GM19193 (cell line): ENCODE results near the gene UTF1.

Experiments used
- POLR2A ChIP-seq: IDR thresholded peaks from 4 replicates; pipeline ENCODE4 v1.6.1; 2011; ENCODE audit not compliant: insufficient read depth, insufficient read length; ENCODE audit errors: extremely low read depth

UTF1 gene

DNA sequence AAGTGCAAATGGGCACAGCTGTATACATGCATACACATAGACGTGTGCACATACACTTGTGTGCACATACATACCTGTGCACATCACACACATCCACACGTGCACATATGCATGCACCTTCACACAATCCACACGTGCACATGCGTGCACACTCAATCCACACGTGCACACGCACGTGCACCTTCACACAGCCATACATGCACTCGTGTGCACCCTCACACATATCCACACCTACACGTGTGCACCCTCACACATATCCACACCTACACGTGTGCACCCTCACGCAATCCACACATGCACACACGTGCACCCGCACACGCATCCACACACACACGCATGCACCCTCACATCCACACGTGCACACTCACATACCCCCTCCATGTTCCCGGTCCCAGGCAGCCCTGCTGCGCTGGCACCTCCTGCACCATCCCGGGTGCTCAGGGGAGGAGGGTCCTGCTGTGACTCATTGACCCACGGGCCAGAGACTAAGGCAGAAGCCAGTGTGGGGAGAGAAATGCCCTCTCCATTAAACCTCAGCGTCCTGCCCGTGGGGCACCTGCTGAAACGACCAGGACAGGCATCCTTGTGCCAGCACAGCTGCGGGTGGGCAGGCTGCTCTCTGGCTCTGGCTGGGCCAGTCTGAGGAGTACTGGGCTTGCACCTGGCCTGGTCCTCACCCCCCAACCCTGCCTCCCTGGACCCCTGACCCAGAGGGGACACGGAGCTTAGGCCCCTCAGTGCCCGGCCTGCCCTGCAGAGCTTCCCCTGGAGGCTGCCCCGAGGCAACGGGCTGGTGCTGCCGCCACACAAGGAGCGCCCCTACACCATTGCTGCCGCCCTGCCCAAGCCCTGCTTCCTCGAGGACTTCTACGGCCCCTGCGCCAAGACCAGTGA, 17.8 kb upstream of the UTF1 start:
- TF ChIP-seq POLR2A, result no peak

DNA sequence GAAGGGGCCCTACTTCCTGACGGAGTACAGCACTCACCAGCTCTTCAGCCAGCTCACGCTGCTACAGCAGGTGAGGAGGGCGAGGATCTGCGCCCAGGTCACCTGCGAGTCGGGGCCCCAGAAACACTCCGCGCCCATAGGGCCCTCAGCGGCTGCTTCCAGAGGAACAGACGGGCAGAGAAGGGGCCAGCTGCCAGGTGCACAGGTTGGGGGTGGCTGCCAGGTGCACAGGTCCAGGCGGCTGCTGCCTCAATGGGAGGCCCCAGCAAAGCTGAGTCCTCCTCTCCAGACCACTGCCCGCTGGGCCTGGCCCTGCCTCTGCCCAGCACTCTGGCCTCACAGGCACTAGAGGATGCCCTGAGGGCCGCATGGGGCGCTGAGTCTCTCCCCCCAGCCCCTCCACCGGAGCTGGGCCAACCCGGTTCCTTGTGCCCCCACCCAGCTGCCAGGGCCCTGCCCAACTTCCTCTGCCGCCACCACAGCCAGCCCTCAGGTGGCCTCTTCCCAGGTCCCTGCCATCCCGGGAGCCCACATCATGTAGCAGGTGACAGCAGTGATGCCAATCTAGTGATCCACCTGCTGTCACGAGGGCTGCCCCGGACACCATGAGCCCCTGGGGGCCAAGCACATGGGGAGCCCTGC, 17.0 kb upstream of the UTF1 start:
- no peak for TF ChIP-seq POLR2A

DNA sequence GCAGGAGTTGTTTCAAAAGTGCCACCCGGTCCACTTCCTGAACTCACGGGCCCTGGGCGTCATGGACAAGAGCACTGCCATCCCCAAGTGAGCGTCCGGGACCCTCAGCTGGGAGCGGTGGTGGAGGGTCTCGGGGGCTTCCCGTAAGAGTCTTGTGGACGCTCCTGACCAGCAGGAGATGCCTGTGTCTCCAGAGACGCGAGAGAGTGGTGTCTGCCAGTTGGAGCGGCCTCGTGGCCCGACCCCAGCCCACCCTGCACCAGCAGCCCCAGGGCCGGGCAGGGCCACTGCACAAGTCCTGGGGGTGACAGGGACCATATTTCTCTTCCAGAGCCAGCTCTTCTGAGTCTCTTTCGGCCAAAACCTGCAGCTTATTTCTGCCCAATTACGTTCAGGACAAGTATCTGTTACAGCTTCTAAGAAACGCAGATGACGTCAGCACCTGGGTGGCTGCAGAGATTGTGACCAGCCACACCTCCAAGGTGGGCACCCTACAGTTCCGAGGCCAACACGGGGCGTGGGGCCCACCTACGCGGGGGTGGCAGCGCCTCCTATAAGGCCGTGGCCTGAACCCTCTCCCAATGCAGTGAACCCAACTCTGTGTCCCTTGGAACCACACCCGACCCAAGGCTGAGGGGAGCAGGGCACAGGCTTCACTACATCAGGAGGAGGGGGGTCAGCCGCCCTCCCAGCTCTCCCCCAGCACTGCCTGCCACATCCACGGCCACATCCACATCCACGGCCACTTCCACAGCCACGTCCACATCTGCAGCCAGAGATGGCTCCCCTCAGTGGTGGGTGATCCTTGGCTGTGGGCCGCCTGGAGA, 16.2 kb upstream of the UTF1 start:
- TF ChIP-seq POLR2A, result no peak

DNA sequence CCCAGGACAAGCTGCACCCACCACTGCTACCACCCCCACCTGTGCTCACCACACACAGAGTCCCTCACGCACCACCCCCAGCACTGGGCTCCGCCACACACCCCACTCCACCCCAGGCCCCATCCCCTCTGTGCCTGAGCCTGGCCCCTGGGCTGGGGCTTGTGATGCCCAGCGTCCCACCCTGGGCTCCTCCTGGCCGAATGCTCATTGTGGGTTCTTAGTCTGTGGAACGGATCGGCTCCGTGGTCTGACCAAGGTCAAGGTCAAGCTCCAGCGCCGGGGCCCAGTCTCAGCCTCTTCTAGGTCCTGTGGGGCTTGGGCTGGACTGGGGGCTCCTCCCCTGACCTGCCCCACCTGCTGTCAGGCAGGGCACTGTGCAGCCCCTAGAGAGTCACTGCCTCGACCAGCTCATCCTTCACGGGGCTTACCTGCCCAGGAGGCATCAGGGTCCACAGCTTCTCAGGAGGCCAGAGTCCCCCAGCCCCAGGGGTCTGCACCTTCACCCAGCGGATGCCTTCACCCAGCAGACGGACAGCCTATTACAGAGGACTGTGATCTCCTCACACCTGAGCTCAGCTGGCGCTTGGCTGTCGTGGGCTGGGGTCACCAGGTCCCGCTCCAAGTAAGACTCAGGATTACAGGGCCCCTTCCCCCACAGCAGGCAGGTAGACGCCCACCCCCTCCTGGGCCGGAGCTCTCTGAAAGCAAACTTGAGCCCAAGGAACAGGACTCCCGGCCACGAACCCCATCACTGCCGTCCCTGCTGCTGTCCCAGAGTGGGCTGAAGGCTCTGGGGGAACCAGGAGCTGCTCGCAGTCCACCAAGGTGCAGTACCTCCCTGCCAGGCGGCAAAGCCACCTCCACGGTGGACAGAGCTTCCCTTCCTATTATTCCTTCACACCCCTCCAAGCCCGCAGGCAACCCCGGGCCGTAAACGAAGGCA, 15.3 kb upstream of the UTF1 start:
- no peak for TF ChIP-seq POLR2A

DNA sequence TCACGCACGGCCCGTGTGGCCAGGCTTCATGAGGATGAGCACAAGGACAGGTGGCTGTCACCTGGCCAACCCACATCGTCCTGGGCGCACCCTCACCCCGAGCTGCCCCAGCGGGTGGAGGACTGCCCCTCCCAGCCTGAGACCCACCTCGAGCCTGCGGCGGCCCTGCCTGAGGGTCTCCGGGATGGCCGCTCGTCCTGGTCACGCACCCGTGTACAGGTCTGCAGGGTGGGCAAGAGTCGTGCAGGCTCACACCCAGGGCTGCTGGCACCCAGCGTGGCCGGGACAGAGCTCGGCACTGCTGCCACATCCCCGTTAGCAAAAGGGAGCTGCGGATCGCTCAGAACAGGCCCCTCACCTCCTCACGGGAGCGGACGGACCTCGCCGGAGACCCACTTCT, 14.4 kb upstream of the UTF1 start:
- TF ChIP-seq POLR2A, result no peak

DNA sequence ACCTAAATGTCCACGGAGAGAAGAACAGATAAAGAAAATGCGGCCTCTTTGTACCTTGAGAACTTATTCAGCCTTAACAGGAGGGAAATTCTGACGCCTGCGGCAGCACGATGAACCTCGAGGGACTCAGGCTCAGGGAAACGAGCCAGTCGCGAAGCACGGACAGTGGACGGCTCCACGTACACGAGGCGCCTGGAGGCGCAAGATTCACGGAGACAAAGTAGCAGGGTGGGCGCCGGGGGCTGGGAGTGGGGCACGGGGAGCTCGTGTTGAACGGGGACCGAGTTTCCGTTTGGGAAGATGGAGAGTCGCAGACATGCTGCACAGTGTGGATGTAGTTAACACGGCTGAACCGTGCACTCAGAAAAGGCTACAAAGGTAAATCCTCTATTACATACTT, 13.2 kb upstream of the UTF1 start:
- TF ChIP-seq POLR2A, result no peak

DNA sequence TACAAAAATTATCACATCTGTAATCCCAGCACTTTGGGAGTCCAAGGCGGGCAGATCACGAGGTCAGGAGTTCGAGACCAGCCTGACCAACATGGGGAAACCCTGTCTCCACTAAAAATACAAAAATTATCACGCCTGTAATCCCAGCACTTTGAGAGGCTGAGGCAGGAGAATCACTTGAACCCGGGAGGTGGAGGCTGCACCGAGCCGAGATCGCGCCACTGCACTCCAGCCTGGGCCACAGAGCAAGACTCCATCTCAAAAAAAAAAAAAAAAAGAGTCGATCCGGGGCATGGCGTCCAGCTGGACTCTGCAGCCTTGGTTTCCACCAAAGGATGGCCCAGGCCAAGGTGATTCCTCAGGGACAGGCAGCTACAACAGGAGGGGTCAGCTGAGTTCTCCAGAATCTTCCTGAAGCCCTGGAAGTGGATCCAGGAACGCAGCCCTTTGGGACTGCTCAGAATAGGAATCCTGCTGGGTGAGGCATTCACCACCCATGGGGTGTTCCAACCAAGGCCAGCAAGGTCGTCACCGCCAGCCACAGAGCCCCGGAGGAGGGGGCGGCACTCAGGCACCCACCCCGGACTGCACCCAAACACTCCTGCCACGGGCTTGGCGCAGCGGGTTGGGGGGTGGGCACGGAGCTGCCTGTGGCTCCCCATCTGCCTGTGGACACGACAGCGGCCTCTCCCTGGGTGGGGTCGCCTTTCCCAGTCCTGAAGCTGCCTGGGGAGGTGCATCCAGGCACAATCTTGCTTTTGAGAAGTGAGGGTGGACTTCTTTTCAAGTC, 12.0 kb upstream of the UTF1 start:
- TF ChIP-seq POLR2A, result no peak

DNA sequence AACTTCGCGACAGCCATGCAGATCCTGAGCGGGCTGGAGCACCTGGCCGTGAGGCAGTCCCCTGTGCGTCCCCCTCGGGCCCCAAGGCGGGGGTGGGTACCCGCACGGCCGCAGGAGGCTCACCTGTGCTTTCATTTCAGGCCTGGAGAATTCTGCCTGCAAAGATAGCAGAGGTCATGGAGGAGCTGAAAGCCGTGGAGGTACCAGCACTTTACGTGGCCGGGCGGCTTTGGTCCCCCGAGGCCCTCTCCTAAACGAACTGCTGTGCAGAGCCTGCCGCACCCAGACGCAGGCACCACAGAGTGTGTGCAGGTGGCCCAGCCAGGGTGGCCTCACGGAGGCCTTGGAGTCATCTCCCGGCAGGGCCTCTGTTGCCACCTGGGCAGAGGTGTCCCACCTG, 11.1 kb upstream of the UTF1 start:
- TF ChIP-seq POLR2A, result no peak

DNA sequence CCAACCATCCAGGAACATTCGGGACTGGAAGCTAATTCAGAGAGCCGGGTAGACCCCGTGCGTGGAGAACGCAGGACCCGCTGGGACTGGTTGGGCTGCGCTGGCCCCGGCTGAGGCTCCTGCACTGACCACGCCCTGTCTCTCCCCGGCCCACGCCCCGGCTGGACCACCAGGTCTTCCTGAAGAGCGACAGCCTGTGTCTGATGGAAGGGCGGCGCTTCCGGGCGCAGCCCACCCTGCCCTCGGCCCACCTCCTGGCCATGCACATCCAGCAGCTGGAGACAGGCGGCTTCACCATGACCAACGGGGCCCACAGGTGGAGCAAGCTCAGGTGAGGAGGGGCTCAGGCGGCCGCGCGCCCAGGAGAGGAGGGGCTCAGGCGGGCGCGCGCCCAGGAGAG, 10.2 kb upstream of the UTF1 start:
- no peak for TF ChIP-seq POLR2A

DNA sequence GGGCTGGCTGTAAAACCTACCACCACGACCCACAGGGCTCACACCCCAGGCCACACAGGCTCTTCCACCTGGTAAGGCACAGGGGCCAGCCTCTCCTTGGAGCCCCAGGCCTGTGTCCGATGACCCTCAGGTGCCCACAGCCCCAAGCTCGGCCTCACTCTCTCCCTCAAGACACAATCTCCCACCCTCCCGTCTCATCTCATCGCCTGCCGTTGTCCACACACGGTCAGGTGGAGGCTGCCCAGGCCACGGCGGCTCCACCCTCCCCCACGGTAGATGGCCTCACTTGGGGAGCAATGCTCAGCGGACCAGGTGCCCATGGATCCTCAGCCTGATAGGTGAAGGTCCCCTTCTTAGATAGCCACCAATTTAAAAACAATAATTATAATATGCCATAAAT, 8.7 kb upstream of the UTF1 start:
- TF ChIP-seq POLR2A, result no peak

DNA sequence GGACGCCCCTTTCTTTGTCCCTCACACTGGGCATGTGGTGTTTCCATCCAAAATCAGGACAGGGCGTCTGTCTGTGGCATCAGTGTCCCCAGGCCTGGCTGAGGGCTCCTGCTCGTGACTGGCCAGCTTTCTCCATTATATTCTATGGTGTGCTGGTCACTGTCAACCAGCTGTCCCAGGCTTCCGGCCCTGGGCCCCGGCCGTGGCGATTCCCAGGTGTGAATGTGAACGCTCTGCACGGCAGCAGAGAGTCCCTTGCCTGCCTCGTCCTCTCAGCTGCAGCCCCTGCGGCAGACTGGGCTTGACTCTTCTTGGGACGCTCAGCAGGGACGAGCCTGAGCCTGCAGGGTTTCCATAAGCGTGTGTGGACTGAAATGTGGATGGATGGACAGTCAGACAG, 5.9 kb upstream of the UTF1 start:
- no peak for TF ChIP-seq POLR2A

DNA sequence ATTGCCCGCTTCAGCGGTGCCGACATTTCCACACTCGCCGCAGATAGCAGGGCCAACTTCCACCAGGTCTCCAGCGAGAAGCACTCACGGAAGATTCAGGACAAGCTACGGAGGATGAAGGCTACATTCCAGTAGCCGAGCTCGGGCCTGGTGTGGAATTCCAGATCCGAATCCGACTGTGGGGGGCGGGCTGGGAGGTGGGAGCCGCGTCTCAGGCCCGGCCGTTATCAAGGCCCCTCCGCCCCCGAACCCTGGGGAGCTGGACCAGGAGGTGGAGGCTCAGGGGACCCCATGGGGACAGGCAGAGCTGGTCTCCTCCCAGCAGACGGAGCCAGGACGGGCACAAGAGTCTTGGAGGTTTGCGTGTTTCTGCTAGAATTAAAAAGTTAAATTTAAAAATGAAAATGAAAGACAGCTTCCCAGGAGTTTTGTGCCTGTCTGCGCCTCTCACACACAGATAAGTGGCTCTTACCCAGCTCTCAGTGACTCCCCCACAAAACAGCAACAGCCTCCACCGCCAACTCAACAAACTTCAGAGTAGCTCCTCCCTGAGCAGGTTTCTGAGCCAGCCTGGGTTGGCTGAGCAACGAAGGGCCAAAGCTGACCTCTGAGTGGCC, 5.2 kb upstream of the UTF1 start:
- TF ChIP-seq POLR2A, result no peak

DNA sequence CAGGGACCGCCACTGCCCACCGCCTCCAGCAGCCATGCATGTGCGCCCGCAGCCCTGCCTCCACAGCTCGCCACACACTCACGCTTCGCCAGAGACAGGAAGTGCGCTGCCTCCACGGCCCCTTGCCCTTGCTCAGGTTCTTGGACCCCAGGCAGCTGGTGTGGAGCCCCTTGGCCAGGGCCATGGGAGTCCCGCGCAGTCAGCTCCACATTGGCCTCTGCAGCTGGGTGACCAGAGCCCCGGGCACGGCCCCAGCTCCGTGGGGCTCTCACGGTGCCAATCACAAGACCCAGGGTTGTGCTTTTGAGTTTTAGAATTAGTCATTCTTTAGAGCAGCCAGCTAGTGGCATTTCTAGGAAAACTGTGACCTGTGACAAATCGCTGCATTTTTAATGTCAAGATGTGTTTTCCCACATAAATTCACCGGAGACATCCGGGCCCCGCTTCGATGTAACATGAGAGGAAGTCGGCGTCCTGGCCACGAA, 4.3 kb upstream of the UTF1 start:
- no peak for TF ChIP-seq POLR2A
